ENCODE results near the gene TFPT.

TFPT gene

GRCh38 chr19:54145541-54146158 lies 30.2 kb upstream of the TFPT start:
- TF ChIP-seq CTCF (IDR thresholded peaks at IDR 0.05), result no peak
- Histone ChIP-seq H3K9me3 (no peaks in the 10 kb centered on the region), H3K27ac (no peak overlapping the region), H3K4me1 (ENCODE audit: control insufficient read depth in 1 of 2, insufficient read depth in 1 of 2, low read depth in 1 of 2, low read length in 1 of 2) (peaks cover 4 to 5% of the 10 kb centered on the region in 2 experiments), H3K4me3 (ENCODE audit: low read depth in 1 of 2, low read length in 1 of 2) (no peak overlapping the region), H3K36me3 (peaks cover 84% of the 10 kb centered on the region), H3K27me3 (no peaks in the 10 kb centered on the region)

- Histone ChIP-seq H3K4me3 (ENCODE audit: low read depth in 1 of 2, low read length in 1 of 2) (no peak overlapping the region), H3K4me1 (ENCODE audit: control insufficient read depth in 1 of 2, insufficient read depth in 1 of 2, low read depth in 1 of 2, low read length in 1 of 2) (peaks cover 20 to 24% of the 10 kb centered on the region in 2 experiments), H3K9me3 (no peaks in the 10 kb centered on the region), H3K27ac (no peak overlapping the region), H3K27me3 (no peaks in the 10 kb centered on the region), H3K36me3 (peaks cover 50% of the 10 kb centered on the region)
- TF ChIP-seq CTCF (IDR thresholded peaks at IDR 0.05), result no peak
These were observed 26.8 kb upstream of the TFPT start for GRCh38 chr19:54142166-54142780.

DNA sequence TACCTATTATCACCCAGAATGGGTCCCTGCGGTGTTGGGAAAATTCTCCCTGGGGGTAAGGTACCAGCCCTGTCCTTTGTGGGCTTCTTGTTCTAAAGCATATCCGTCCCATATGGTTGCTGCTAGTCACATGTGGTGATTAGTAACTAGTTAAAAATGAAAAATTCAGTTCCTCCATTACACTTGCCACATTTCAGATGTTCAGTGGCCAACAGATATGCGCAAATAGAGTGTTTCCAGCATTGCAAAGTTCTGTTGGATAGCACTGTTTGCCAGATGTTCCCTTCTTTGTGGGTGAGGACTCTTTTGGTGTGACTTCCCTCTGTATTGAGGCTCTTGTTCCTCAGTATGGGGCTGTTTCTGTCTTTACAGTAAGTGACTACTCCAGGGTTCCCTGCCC lies 25.9 kb upstream of the TFPT start:
- peaks cover 25 to 29% of the 10 kb centered on the region in 2 experiments for H3K4me1 ChIP-seq (ENCODE audit: control insufficient read depth in 1 of 2, insufficient read depth in 1 of 2, low read depth in 1 of 2, low read length in 1 of 2)
- H3K27me3 ChIP-seq, result no peaks in the 10 kb centered on the region
- no peaks in the 10 kb centered on the region for H3K9me3 ChIP-seq
- TF ChIP-seq CTCF (IDR thresholded peaks at IDR 0.05), result no peak
- peaks cover 41% of the 10 kb centered on the region for H3K36me3 ChIP-seq
- H3K27ac ChIP-seq, result no peak overlapping the region
- H3K4me3 ChIP-seq (ENCODE audit: low read depth in 1 of 2, low read length in 1 of 2), result no peak overlapping the region

DNA sequence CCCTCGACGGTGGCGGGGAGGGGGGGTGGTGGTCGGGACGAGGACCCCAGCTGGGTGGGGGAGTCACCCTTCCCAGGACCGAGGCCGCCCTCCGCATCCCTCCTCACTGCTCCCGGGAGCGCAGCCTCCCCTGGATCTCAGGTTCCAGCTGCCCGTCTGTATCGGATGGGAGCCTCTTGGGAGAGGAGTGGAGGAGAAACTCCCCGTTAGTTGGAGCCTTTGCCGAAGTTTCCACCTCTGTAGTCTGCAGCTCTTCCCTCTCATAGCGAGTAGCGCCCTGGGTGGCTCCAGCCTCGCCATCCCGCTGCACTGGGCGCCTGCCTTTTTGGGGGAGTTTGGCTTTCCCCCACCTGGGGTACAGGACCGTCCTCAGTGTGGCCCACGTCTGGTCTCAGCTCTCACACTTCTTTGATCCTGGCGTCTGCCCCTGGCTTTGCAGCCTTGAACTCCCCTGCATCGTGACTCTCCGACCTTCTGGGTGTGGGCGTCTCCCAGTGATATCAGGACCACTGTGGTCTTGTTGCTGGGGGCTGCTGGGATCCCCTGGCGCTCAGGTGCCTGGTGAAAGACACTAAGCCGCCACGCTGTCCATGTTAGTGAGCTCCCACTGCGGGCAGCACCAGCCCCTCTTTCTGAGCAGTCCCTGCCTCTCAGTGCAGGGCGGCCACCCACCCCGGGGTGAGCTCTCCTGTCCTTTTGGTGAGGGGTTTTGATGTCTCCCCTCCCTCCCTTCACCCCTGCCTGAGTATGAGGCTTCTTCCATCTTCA lies 23.2 kb upstream of the TFPT start:
- no peak for TF ChIP-seq CTCF (IDR thresholded peaks at IDR 0.05)
- Histone ChIP-seq H3K36me3 (peaks cover 14% of the 10 kb centered on the region), H3K9me3 (no peaks in the 10 kb centered on the region), H3K27me3 (peaks cover 4% of the 10 kb centered on the region), H3K27ac (peak overlapping the region; percentile 91), H3K4me1 (ENCODE audit: control insufficient read depth in 1 of 2, insufficient read depth in 1 of 2, low read depth in 1 of 2, low read length in 1 of 2) (peaks cover 34 to 37% of the 10 kb centered on the region in 2 experiments), H3K4me3 (ENCODE audit: low read depth in 1 of 2, low read length in 1 of 2) (peak overlapping the region; percentile 76 to 99)

DNA sequence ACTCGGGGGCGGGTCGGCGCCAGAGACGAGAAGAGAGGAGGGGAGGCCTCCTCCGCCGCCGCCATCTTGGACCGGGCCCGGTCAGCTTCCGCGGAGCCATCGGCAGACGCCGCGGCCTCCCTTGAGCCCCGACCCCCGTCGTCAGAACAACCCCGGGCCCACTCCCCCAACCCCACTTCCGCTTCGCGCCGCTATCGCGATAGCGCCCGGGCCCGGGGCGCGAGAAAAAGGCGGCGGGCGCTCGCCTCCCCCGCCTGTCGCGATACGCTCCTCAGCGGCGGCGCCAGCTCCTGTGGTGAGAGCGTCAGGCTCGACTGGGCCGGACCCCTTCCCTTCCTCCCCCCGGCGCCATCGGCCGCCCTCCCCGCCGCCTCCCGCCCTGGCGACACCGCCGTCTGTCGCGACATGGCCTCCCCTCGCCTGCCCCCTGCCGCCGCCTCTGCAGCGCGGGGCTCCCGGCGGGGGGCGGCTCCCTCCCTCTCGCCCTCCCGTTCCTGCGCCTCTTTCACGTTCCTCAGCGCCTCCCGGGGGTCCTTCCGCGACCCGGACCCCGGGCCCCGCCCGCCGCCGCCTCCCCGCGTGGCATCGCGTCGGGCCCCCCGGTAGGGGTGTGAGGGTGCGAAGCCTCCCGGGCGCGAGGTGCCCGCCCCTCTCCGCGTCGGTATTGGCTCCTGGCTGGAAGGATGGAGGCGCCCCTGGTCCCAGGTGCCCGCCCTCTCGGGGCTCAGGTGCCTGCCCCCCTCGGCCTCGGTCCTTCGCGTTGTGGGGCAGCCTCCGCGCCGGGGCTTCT lies 22.4 kb upstream of the TFPT start, which contains the start of gene CNOT3:
CNOT3 (plus strand) TSS at position 64 of the 790 bp plus-strand sequence. CDS start 5,217 bp downstream, outside the sequence.
- TF ChIP-seq CTCF (IDR thresholded peaks at IDR 0.05), result no peak
- peak within 1 kb of the TSS; percentile 91 for H3K27ac ChIP-seq
- H3K9me3 ChIP-seq, result no peaks in the 10 kb centered on the region
- H3K36me3 ChIP-seq, result peaks cover 10% of the 10 kb centered on the region
- peaks cover 34 to 37% of the 10 kb centered on the region in 2 experiments for H3K4me1 ChIP-seq (ENCODE audit: control insufficient read depth in 1 of 2, insufficient read depth in 1 of 2, low read depth in 1 of 2, low read length in 1 of 2)
- H3K27me3 ChIP-seq, result peaks cover 4% of the 10 kb centered on the region
- H3K4me3 ChIP-seq (ENCODE audit: low read depth in 1 of 2, low read length in 1 of 2), result peak within 1 kb of the TSS; percentile 76 to 99

Measured in neutrophil (primary cell).